Activated CD8-positive, alpha-beta memory T cell treated with anti-CD3 and anti-CD28 coated beads, Interleukin-2, amount 50 U/mL, for 48 hours (primary cell): Measurements from ENCODE around the gene COMP.

Experiments used
- DNase-seq: peaks from one replicate; pipeline ENCODE4 v3.0.0-alpha.2; 2020

The COMP gene

DNA sequence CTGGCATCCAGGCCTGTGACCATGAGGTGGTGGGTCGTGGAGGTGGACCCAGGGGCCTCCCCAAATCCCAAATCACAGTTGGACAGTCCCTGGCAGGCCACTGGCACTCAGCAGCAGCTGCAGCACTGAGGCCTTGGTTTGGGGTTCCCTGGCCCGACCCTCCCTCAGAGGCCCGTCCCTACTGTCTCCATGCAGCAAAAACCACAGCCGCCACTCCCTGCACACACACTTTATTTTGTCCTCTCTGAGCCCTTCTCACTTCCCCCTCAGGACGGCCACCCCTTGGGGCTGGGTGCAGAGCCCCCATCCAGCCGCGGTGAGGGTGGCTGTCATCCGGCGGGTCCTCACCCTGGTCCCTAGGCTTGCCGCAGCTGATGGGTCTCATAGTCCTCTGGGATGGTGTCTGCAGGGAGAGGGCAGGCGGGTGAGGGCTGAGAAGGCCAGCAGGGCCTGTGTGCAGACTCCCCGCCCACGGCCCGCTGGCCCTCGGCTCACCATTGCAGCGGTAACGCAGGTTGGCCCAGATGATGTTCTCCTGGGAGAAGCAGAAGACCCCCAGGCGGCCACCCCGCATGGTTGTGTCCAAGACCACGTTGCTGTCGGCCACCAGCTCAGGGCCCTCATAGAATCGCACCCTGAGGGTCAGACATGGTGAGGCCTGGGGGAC lies 8.4 kb downstream of the COMP start:
- no peak for DNase-seq

DNA sequence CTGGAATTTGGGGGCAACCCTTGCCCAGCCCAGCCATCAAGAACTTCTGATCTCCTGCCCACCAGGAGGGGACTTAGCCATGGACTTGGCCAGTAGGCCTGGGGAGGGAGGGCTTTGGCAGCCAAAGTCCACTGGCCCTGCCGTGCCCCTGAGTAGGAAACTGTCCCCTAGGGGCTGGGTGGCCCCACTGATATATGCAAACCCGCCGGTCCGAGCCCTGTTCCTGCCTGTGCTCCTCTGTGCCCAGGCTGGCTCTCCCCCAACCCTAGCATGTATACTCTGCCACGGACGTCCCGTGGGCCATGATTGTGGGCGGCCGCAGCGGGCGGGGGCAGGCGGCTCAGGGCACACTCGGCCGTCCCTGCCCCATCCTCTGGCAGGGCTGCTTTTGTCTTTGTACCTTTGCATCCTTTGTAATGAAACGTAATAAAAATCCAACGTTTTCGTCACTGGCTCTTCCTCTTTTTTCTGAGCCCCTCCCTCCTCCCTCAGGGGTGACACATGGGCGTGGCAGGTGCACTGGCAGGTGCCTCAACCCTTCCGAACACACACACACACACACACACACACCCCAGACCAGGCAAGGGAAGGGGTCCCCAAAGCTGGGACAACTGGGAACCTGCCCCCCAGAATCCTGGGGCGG lies 9.1 kb downstream of the COMP start:
- DNase-seq: no peak

DNA sequence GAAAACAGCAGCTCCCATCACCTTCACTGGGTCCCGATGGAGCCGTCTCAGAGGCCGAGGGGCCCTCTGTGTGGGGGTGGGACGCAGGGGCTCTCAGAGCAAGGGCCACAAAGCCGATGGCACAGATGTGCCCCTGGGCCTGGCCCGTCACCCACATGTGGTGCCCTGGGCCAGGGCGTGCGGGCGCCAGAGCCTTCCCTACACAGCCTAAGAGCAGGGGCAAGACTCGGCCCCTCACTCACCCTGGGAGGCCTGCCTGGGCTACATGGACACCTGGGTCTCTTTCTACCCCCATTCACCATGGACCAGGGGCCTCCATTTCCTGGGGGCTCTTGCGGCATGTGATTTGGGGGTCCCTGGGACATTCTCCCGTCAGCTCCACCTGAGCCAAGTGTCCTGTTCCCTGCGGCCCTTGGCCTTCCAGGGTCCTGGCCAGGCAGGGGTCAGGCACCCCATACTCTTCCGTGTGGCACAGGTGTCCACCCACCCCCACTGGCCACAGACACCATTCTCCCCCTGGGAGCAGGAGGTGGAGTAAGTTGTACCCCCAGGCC lies 10.0 kb downstream of the COMP start:
- no peak for DNase-seq

DNA sequence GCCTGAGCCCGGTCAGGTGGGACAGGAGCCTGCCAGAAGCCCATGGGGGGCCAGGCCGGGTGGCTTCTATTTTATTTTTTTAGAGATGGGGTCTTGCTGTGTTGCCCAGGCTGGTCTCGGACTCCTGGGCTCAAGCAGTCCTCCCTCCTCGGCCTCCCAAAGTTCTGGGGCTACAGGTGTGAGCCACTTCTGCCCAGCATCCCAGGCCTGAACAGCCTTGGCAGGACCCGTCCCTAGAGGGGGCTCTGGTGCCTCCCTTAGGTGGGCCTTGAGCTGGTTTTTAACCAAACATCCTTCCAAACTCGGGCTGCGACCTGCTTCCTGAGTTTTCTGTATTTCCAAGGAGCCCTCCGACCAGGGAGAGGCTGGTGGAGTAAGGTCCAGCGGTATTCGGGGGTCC lies 10.5 kb downstream of the COMP start:
- no peak for DNase-seq

DNA sequence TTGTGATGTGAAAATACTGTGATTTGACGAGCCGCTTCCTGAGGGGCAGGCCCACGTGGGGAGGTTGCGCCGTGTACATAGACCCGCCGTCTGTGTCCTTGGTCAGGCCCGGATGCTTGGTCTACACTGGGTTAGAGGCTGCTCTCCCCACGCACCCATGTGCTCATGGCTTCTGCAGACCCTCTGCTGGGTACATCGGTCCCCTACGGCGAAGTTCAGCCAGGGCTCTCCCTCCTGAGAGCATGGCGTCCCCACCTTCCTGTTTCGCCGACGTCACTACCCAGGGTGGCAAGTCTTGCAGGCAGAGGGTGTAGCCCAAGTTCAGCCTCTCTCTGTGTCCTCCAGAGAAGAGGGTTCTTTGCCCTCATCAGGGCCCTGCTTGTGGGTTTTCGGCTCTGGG lies 11.0 kb downstream of the COMP start:
- DNase-seq: no peak

DNA sequence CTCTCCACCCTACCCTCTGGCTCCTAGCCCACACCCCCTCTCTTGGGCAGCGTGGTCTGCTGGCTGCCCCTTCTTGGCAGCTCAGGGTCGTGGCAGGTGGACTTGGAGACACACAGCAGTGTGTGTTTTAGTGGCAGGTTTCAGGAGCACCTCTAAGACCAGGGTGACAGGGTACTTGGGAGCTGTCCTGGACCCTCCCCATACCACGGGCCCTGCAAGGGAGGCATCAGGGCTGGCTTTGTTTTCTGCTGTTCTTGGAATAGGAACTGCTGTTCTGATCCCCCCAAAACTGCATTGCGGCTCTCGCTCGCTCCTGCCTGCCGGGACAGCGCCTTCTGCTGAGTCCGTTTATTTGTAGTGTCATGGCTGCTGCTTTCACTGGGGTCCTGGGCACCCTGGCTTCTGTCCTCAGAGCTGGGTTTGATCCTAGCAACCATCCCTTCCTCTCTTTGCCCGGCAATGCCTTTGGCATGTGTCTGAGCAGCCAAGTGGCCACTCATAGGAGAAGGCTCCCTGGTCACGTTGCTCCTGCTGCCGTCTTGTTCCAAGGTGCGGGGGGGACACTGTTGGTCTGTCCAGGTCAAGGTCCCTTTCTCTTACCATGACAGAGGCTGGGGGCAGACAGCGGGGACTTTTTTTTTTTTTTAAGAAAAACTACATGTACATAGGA lies 12.1 kb downstream of the COMP start:
- DNase-seq: no peak

DNA sequence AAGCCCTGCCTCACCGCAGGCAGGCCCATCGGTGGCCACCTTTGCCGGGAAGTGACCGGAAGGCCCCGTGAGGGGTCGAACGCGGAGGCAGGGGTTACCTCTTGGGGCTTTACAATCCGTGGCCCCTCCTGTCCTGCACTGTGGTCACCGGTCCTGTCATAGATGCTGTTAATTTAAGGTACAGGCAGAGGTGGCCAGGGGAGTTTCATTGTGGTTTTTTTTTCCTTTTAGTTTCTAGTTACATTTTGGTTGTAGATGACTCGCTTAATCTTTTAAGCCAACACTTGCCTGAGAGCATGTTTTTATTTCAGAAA lies 13.1 kb downstream of the COMP start:
- DNase-seq: no peak

DNA sequence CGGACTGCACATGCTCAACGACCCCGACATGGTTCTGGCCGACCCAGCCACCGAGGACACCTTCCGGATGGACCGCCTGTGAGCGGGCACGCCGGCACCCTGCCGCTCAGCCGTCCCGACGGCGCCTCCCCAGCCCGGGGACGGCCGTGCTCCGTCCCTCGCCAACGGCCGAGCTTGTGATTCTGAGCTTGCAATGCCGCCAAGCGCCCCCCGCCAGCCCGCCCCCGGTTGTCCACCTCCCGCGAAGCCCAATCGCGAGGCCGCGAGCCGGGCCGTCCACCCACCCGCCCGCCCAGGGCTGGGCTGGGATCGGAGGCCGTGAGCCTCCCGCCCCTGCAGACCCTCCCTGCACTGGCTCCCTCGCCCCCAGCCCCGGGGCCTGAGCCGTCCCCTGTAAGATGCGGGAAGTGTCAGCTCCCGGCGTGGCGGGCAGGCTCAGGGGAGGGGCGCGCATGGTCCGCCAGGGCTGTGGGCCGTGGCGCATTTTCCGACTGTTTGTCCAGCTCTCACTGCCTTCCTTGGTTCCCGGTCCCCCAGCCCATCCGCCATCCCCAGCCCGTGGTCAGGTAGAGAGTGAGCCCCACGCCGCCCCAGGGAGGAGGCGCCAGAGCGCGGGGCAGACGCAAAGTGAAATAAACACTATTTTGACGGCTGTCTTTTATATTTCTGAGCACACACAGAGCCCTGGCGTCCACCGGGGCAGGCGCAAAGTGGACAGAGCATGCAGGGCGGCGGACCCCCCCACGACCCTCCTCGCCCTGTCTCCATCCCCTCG lies 13.6 kb downstream of the COMP start:
- no peak for DNase-seq

DNA sequence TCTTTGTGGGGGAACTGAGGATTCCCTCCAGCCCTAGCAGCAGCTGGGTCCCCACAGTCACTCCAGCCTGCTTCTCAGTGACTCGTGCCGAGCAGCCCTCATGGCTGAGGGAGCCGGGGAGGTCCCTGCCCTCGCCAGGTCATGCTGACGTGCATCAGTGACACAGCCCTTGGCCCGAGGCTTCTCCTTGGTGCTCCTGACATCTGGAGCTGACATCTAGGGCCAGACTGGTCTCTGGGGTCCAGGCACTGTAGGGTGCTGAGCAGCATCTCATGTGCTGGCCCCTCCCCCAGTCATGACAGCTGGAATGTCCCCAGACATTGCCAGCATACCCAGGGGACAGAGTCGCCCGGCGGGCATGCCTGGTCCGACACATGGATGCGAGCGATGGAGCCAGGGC lies 14.4 kb downstream of the COMP start:
- no peak for DNase-seq

DNA sequence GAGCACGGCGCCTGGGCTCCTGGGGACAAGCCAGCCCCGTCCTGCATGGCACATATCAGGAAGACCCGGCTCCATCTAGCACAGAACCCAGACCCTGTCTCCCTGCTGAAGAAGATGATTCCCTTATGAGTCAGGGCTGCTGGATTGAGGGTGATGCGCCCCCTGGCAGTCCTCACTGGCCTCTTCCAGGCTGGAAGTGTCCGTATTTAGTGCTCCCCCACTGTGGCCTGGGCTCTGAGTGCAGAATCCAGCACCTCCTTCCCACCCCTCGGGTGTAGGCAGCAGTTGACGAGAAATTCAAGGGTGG lies 14.9 kb downstream of the COMP start:
- DNase-seq: no peak

DNA sequence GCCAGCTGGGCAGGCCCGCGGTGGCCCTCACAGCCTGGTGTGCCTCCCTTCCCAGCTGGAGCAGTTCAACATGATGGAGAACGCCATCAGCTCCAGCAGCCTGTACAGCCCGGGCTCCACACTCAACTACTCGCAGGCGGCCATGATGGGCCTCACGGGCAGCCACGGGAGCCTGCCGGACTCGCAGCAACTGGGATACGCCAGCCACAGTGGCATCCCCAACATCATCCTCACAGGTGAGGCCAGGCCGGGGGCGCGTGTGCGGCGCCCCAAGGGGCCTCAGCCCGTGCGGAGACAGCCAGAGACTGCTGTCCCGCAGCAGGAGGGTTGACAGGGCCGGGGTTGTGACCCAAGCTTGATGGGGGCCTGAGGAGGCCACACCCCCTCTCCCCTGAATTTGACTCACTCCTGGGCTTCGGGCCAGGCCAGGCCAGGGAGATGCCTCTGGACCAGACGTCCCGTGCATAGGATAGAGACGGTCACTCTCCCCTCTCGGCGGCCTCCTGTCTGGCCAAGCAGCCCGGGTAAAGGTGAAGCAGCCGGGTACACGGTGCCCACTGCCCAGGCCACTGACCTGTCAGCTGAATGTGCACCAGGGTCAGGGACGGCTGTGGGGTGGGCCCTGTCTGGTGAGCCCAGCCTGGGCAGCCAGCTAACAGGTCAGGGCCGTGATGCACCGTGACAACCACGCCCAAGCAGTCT lies 15.4 kb downstream of the COMP start:
- no peak for DNase-seq

DNA sequence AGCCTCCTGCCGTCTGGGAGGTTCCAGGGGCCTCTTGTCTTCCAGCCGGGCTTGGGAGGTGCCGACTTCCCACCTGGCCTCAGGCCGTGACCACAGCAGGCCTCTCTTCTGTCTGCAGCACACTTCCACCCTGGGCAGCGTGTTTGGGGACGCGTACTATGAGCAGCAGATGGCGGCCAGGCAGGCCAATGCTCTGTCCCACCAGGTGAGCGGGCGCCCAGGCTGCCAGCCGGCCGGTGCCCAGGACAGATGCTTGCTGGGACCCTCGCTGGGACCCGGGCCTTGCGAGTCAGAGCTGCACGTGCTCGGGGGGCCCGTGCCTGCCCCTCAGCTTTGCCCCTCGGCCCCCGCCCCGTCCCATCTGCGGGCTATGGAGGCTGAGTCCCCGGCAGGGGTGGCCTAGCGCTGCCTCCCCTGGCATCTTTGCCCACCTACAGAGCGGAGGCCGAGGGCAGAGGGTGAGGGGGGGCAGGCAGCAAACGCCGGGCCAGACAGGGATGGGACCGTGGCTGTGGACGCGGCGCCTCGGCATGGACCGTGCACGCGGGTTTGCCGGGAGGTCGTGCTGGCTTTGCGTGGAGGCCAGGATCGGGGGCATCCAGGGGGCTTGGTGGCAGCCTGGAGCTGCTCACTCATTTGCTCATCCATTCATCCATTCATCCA lies 16.2 kb downstream of the COMP start:
- no peak for DNase-seq

DNA sequence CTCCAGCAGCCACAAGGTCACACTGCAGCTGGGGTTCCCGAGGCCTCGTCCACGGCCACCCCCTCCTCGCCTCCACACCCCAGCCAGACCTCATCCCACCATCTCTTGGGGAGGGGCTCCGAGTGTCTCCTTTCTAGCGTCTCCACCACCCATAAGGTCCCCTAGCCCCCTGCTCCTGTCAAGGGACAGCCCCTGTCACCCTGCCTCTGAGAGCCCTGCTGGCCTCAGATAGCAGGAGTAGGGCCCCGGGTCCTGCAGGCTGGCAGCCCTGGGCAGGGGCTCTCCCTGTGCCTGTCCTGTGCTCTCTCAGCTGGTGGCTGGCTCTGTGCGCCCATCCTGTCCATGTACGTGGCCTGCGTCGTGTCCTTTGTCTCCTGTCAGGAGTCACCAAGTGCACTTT lies 17.0 kb downstream of the COMP start:
- no peak for DNase-seq

DNA sequence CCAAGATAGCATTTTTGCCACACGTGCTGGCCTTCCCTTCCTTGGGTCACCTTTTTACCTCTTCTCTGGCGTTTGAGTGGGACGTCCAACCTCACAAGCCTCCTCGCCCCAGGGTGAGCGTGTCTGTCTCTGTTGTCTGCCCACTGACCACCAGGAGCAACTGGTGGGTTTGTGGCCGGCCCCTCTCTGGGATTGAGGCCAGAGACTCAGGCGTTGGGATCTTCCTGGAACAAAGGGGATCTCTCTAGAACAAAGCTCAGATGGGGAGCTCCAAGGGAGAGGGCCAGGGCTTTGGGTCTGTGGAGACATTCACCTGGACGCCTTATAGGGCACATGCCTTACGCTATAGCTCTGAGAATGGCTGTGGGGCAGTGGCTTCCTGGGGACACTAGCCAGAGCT lies 17.4 kb downstream of the COMP start:
- DNase-seq: no peak

DNA sequence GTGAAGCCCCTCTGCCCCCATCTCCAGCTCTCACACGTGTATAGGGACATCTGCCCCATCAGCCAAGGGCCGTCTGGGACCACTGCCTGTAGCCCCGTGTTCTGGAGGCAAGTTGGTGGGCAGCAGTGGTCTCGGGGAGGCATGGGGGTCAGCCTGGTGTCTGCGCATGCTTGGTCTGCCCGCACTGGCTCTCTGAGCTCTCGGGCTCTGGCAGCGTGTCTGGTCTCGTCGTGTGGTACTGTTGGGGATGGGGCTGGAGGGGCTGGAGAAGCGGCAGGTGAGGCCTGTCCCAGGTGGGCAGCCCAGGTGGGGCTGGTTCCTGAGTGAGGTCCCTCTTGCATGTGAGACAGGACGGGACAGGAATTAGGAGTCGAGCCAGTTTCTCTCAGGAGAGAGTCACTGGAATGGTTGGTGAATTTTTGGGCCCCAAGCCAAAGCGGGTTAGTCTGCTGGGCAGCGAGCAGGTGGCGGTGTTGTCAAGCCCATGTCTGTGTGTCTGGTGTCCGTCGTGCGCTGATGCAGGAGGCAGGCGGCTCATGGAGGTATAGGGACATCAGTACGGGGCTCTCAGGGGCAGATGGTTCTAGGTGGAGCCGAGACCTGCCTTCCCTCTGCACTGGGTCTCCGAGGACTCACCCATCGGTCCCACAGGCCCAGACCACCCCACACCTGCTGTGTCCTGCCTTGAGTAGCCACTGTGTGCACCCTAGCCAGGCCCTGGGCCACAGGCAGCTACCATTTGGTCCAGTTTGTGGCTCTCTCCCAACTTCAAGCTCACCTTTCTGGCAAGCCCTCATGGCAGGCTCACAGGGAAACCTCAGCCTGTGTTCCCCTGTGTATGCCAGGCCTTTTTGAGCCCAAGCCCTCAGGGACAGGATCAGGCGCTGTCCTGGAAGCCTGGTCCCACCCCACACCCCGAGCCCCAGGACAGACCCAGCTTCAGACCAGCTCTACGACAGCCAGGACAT lies 18.2 kb downstream of the COMP start:
- DNase-seq: no peak

DNA sequence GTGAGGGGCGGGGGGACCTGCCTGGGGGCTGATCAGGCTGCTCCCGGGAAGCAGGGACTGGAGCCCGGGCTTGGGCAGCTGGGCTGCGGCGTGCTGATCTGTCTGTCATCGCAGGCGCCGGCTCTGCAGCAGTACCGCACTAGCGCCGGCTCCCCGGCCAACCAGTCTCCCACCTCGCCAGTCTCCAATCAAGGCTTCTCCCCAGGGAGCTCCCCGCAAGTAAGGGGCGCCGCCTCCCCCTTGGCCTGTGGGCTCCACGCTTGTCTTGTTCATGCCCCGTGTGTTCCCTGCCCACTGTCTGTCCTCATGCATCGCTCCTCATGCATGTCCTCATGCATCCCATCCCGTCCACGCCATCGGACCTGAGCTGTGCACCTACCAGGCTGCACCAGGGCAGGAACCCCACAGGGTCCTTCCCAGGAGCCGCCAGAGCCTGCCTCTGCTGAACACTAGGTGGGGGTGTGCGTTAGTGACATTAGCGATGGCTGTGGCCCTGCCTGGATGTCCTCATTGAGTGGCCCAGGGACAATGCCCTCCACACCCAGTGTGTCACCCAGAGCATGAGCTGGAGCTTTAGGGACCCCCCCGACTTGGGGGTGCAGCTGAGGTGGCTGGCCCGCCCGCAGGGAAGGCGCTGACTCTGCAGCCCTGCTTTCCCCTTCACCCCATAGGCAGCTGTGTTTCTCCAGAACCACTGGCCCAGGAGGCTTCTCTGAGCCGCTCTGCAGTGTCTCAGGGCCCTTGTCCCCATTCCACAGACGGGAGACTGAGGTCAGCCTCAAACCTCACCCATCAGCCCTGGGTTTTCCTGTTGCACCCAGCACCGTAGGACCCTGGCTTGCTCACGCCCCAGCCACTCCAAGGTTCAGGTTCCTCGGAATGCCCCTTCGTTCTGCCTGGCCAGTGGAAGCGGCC lies 19.5 kb downstream of the COMP start:
- no peak for DNase-seq

DNA sequence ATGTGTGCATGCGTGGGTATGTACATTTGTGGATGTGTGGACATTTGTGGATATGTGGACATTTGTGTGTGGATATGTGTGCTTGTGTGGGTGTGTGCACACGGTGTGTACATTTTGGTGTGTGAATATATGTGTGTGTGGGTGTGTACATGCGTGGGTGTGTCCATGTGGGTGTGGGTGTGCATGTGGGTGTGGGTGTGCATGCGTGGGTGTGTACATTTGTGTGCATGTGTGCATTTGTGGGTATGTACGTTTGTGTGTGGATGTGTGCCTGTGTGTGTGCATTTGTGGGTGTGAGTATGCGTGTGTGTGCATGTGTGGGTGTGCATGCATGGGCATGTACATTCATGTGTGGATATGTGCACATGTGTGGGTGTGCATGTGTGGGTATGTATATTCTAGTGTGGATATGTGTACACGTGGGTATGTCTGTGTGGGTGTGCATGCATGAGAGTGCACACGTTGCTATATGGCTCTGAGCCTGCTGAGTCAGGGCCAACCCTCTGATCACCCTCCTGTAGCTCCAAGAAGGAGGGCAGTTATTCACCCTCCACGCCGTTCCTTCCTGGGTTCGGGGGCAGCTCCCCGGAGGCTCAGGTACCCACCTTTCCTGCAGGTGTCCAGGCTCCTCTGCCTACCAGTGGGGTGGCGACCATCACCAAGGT lies 20.3 kb downstream of the COMP start:
- DNase-seq: no peak

DNA sequence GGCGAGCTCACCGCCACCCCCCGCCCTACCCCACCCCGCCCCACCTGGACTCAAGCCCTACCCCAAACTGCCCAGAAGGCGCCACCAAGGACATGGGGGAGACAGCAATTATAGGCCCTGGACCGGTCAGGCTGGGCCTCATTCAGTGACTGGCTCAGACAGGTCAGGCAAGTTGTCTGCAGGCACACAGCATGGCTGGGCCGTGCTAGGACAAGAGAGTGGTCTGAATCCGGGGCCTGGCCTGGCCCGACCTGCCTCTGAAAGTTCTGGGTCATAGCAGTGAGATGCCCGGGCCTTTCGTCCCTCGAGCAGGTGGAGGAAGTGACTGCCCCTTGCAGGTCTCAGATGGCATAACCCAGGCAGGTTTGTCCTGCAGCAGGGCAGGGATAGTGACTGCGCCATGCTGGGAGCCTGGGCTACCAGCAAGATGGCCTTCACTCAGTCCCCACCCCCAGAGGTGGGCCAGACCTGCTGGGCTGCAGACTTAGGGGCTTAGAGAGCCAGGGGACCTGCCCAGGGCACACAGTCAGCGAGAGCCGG lies 21.0 kb downstream of the COMP start:
- no peak for DNase-seq
